ENCODE results near the gene PAPPA2. TPM values are rescaled to one million over a fixed set of nuclear protein-coding genes. Genes with fewer than 3 reads are reported as not detected.

The PAPPA2 gene
- total and polyA plus RNA-seq, 2 of the 4 experiments (the other 2 are of a cell fraction): 0.10 to 0.18 TPM

DNA sequence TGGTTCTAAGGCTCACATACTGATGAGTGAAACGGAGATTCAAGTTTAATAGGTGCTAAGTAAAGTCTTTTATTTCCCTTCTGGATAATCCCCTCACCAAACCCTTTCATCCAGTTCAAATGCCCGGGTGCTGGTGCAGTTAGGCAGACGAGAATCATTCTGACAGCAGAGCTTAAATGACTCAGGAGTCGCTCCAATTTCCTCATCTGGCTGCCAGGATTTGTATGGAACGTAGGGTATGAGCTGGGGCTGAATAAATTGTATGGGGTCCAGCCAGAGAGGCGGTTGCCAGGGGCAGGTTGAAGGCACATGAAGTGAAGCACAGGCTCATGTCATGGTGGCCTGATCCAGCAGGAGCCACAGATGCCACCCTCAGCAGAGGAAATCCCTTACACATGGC is 76.0 kb downstream of the PAPPA2 start:
- no peak overlapping the region for H2BK20ac ChIP-seq (ENCODE audit: low read depth, low read length)
- no peaks in the 10 kb centered on the region for H3K4me1 ChIP-seq (ENCODE audit: control insufficient read depth, insufficient read depth, low read length)
- DNase-seq (no peak), ATAC-seq (ENCODE audit: low read depth) (no peak)
- no peak overlapping the region for H3K4ac ChIP-seq (ENCODE audit: low read depth, low read length)
- H4K8ac ChIP-seq (ENCODE audit: low read depth in 2 of 2, low read length in 2 of 2): no peak overlapping the region
- ChIA-PET CTCF (no interaction called here), POLR2A (ENCODE audit: unreplicated experiment) (no interaction called here)
- in situ Hi-C loops (cut with MboI; ENCODE audit: low sequenced_read_pairs): no loop called here
- no peaks in the 10 kb centered on the region for H3K9me1 ChIP-seq (ENCODE audit: insufficient read depth, low read length)
- H3K9me3 ChIP-seq (ENCODE audit: control insufficient read depth, insufficient read depth, low read length): peaks cover 5% of the 10 kb centered on the region
- H3K36me3 ChIP-seq (ENCODE audit: control insufficient read depth, insufficient read depth, low read length): no peaks in the 10 kb centered on the region
- no peak overlapping the region for H3K27ac ChIP-seq (ENCODE audit: insufficient read depth, low read length)
- no peak overlapping the region for H4K91ac ChIP-seq (ENCODE audit: insufficient read depth, low read depth, low read length)
- H3K4me3 ChIP-seq (ENCODE audit: insufficient read depth, low read depth, low read length): no peak overlapping the region
- no peak overlapping the region for H2AK9ac ChIP-seq (replicated peaks; ENCODE audit: low read depth, low read length, poor library complexity)
- no peaks in the 10 kb centered on the region for H3K27me3 ChIP-seq (ENCODE audit: control insufficient read depth, insufficient read depth, low read length)
- H3K56ac ChIP-seq (ENCODE audit: extremely low read depth, insufficient read depth, low read length): no peak overlapping the region
- intact Hi-C loops (cut with micrococcal nuclease): no loop called here
- H2BK120ac ChIP-seq (ENCODE audit: low read depth, low read length): no peak overlapping the region
- no peak overlapping the region for H2BK15ac ChIP-seq (ENCODE audit: low read depth, low read length)
- TF ChIP-seq CTCF (conservative IDR thresholded peaks at IDR 0.05; ENCODE audit: low read depth, low read length) (no peak), FOS (IDR thresholded peaks at IDR 0.05; ENCODE audit: low read depth, low read length) (no peak), NFE2L2 (IDR thresholded peaks at IDR 0.05; ENCODE audit: low read depth, low read length) (no peak), CEBPB (IDR thresholded peaks at IDR 0.05; ENCODE audit: low read depth, low read length) (no peak), BHLHE40 (IDR thresholded peaks at IDR 0.05; ENCODE audit: low read depth, low read length) (no peak), ELK1 (IDR thresholded peaks at IDR 0.05; ENCODE audit: borderline replicate concordance, low read depth, low read length) (no peak), POLR2A (IDR thresholded peaks at IDR 0.05; ENCODE audit: low read depth, low read length) (no peak)
- H2BK5ac ChIP-seq (ENCODE audit: low read depth, low read length, poor library complexity, severe bottlenecking): no peak overlapping the region
- dilution Hi-C loops (cut with HindIII; ENCODE audit: low sequenced_read_pairs, unreplicated experiment): no loop called here
- H4K20me1 ChIP-seq (ENCODE audit: insufficient read depth, low read length): no peaks in the 10 kb centered on the region
- H3K14ac ChIP-seq (replicated peaks; ENCODE audit: low read depth, low read length): no peak overlapping the region
- no peak overlapping the region for H2AK5ac ChIP-seq (ENCODE audit: low read depth, low read length)
- H3K79me1 ChIP-seq (ENCODE audit: low read depth in 1 of 2, low read length in 2 of 2): no peaks in the 10 kb centered on the region
- no CpG with 5 or more reads among the region's 6 CpGs for WGBS, 2 experiments (ENCODE audit: extremely low coverage in 2 of 2, insufficient read length in 1 of 2)
- H3K18ac ChIP-seq (ENCODE audit: low read depth, low read length): no peak overlapping the region
- H2AFZ ChIP-seq (replicated peaks; ENCODE audit: low read length, poor library complexity): no peak overlapping the region
- H4K5ac ChIP-seq (ENCODE audit: low read depth, low read length): no peak overlapping the region
- no peak overlapping the region for H3K9ac ChIP-seq (ENCODE audit: low read depth, low read length)
- no TSS peak for BruUV-seq (replicated peaks)
- H3K4me2 ChIP-seq (ENCODE audit: low read depth, low read length): no peak overlapping the region
- no peak overlapping the region for H3K23ac ChIP-seq (ENCODE audit: low read depth, low read length)
